Peyer's patch (tissue), 4 donors: Measurements from ENCODE around the gene GUCY1B1. TPM values are rescaled to one million over a fixed set of nuclear protein-coding genes. Genes with fewer than 3 reads are reported as not detected.

Experiments used
- DNase-seq, 3 donors: peaks; one replicate each; pipeline ENCODE4 v3.0.0-alpha.2; 2017 to 2019
- H3K27ac ChIP-seq, 4 donors: fragments of 200-600 bp; sonication (generic); one replicate each; pipeline ENCODE4 v1.5.1; 2016 to 2019
- H3K27me3 ChIP-seq, 2 donors: fragments of 200-600 bp; sonication (generic); one replicate each; pipeline ENCODE4 v1.5.1; 2019
- H3K36me3 ChIP-seq, 3 donors: fragments of 200-600 bp; sonication (generic); one replicate each; pipeline ENCODE4 v1.5.1; 2016 to 2019
- H3K4me1 ChIP-seq, 4 donors: fragments of 200-600 bp; sonication (generic); one replicate each; pipeline ENCODE4 v1.5.1; 2016 to 2019
- H3K4me3 ChIP-seq, 4 donors: fragments of 200-600 bp; sonication (generic); 1 replicate in 3 of 4; 2 replicates in 1 of 4; pipeline ENCODE4 v1.5.1; 2016 to 2019; ENCODE audit warnings: mild to moderate bottlenecking in 1 of 4
- H3K9me3 ChIP-seq, 4 donors: fragments of 200-600 bp; sonication (generic); one replicate each; pipeline ENCODE4 v1.5.1; 2016 to 2019; ENCODE audit warnings: mild to moderate bottlenecking in 1 of 4
- CTCF ChIP-seq, 6 experiments: fragments of 450-650 bp in 4 of 6; fragments of 200-600 bp in 2 of 6; sonication (generic) in 1 of 6; IDR thresholded peaks; one replicate each; pipeline ENCODE4 v1.5.1; 2017 to 2019; ENCODE audit warnings: antibody characterized with exemption in 6 of 6, mild to moderate bottlenecking in 3 of 6, moderate library complexity in 1 of 6
- POLR2A ChIP-seq, 2 donors: fragments of 450-650 bp; IDR thresholded peaks; one replicate each; pipeline ENCODE4 v1.5.1; 2017; ENCODE audit warnings: antibody characterized with exemption in 2 of 2, mild to moderate bottlenecking in 2 of 2, moderate library complexity in 2 of 2
- total RNA-seq, 4 donors: library from RNA; depleted of rRNA; stranded (reverse); fragments of >200 nt; gene quantifications; one replicate each; pipeline ENCODE4 v1.1.0, GENCODE V29; 2016

Gene GUCY1B1
- 1 to 10 TPM; 1.6 to 8.0 (median 5.9) TPM for total RNA-seq

GRCh38 chr4:155758481-155759371, at the start of gene GUCY1B1:
Gene GUCY1B1, plus strand, starts transcription at chr4:155759021. Its CDS starts 120 bp downstream, at chr4:155759141.
- Histone ChIP-seq H3K4me1 (peaks cover 0 to 7% (median 0%) of the 10 kb centered on the region in 4 donors), H3K36me3 (no peaks in the 10 kb centered on the region), H3K27ac (peak within 1 kb of the TSS; percentile 58 to 89 (median 74)), H3K4me3 (peak within 1 kb of the TSS; percentile 39 to 65 (median 54)), H3K27me3 (no peaks in the 10 kb centered on the region), H3K9me3 (no peaks in the 10 kb centered on the region)
- peak in 2 of 6 experiments; percentile 3 to 26 for TF ChIP-seq CTCF (IDR thresholded peaks at IDR 0.05)
- no peak for TF ChIP-seq POLR2A (IDR thresholded peaks at IDR 0.05)
- peak; percentile 68 to 87 (median 70) for DNase-seq

- H3K9me3 ChIP-seq = no peaks in the 10 kb centered on the region
- no peaks in the 10 kb centered on the region for H3K27me3 ChIP-seq
- H3K36me3 ChIP-seq = no peaks in the 10 kb centered on the region
- H3K27ac ChIP-seq = no peak overlapping the region
- H3K4me3 ChIP-seq = no peak overlapping the region
- DNase-seq = no peak
- TF ChIP-seq CTCF (IDR thresholded peaks at IDR 0.05) = no peak
- no peak for TF ChIP-seq POLR2A (IDR thresholded peaks at IDR 0.05)
- no peaks in the 10 kb centered on the region for H3K4me1 ChIP-seq
Measured at GRCh38 chr4:155709918-155710317, 48.9 kb upstream of the GUCY1B1 start.

- Histone ChIP-seq H3K27me3 (no peaks in the 10 kb centered on the region), H3K9me3 (no peaks in the 10 kb centered on the region), H3K4me1 (no peaks in the 10 kb centered on the region), H3K36me3 (no peaks in the 10 kb centered on the region), H3K27ac (no peak overlapping the region), H3K4me3 (no peak overlapping the region)
- TF ChIP-seq CTCF (IDR thresholded peaks at IDR 0.05) (no peak), POLR2A (IDR thresholded peaks at IDR 0.05) (no peak)
- no peak for DNase-seq
Measured at GRCh38 chr4:155711556-155711955, 47.3 kb upstream of the GUCY1B1 start.

- no peak for DNase-seq
- Histone ChIP-seq H3K4me1 (no peaks in the 10 kb centered on the region), H3K9me3 (no peaks in the 10 kb centered on the region), H3K27ac (no peak overlapping the region), H3K36me3 (no peaks in the 10 kb centered on the region), H3K27me3 (no peaks in the 10 kb centered on the region), H3K4me3 (no peak overlapping the region)
- TF ChIP-seq POLR2A (IDR thresholded peaks at IDR 0.05) (no peak), CTCF (IDR thresholded peaks at IDR 0.05) (no peak)
Measured at GRCh38 chr4:155712846-155713245, 46.0 kb upstream of the GUCY1B1 start.

- DNase-seq = no peak
- Histone ChIP-seq H3K9me3 (no peaks in the 10 kb centered on the region), H3K4me3 (no peak overlapping the region), H3K27ac (no peak overlapping the region), H3K36me3 (no peaks in the 10 kb centered on the region), H3K4me1 (no peaks in the 10 kb centered on the region), H3K27me3 (no peaks in the 10 kb centered on the region)
- no peak for TF ChIP-seq POLR2A (IDR thresholded peaks at IDR 0.05)
- no peak for TF ChIP-seq CTCF (IDR thresholded peaks at IDR 0.05)
Measured at GRCh38 chr4:155713911-155714310, 44.9 kb upstream of the GUCY1B1 start.
